Heart right ventricle (tissue), 16 donors: ENCODE results near the gene KLK15. TPM values are rescaled to one million over a fixed set of nuclear protein-coding genes. Genes with fewer than 3 reads are reported as not detected.

ENCODE experiments used
- ATAC-seq, 8 donors: fragments of 200-7000 bp; cut with Tn5 transposase; one replicate each; pipeline ENCODE4 v1.9.1; 2020; ENCODE audit warnings: mild to moderate bottlenecking in 8 of 8, moderate library complexity in 8 of 8, moderate number of reproducible peaks in 1 of 8
- DNase-seq, 2 donors: peaks; one replicate each; pipeline ENCODE4 v3.0.0-alpha.2; 2020
- H3K27ac ChIP-seq, 10 donors: fragments of 200-600 bp; sonication (generic) in 2 of 10; one replicate each; pipeline versions ENCODE4 v1.5.0 to v1.8.0; 2020 to 2022; ENCODE audit warnings: mild to moderate bottlenecking in 3 of 10
- H3K27me3 ChIP-seq, 7 donors: fragments of 200-600 bp; one replicate each; pipeline ENCODE4 v1.8.0; 2021 to 2022; ENCODE audit warnings: mild to moderate bottlenecking in 2 of 7
- H3K36me3 ChIP-seq, 9 donors: fragments of 200-600 bp; sonication (generic) in 1 of 9; one replicate each; pipeline versions ENCODE4 v1.5.0 to v1.8.0; 2020 to 2022; ENCODE audit warnings: mild to moderate bottlenecking in 2 of 9
- H3K4me1 ChIP-seq, 9 donors: fragments of 200-600 bp; sonication (generic) in 1 of 9; one replicate each; pipeline versions ENCODE4 v1.5.0 to v1.8.0; 2020 to 2022; ENCODE audit warnings: mild to moderate bottlenecking in 4 of 9
- H3K4me3 ChIP-seq, 10 donors: fragments of 200-600 bp; sonication (generic) in 2 of 10; one replicate each; pipeline versions ENCODE4 v1.5.0 to v1.8.0; 2020 to 2022; ENCODE audit warnings: mild to moderate bottlenecking in 7 of 10, moderate library complexity in 2 of 10
- H3K9me3 ChIP-seq, 11 donors: fragments of 200-600 bp in 10 of 11; sonication (generic) in 2 of 11; one replicate each; pipeline versions ENCODE4 v1.5.0 to v1.8.0; 2013 to 2022; ENCODE audit warnings: mild to moderate bottlenecking in 2 of 11, control low read depth in 1 of 11, moderate library complexity in 1 of 11
- CTCF ChIP-seq, 9 donors: fragments of 200-600 bp; sonication (generic) in 2 of 9; IDR thresholded peaks; one replicate each; pipeline versions ENCODE4 v1.5.0 to v1.8.0; 2021 to 2022; ENCODE audit warnings: antibody characterized with exemption in 9 of 9, mild to moderate bottlenecking in 5 of 9, moderate library complexity in 1 of 9
- WGBS, 2 donors: extraction: QIAGEN DNeasy Blood & Tissue Kit; methylation state at CpG; one replicate each; pipeline ENCODE4 v1.1.7; 2013; ENCODE audit warnings: inconsistent platforms in 1 of 2; 5-methylcytosine and 5-hydroxymethylcytosine counted together
- intact Hi-C, 10 donors: fragments of 100-400 bp; cut with DNase I; formaldehyde crosslinking; loops; one replicate each; pipeline versions ENCODE4 v1.11.1 to v1.14.2; 2022
- polyA plus RNA-seq, 2 donors: library from polyadenylated mRNA; stranded (reverse); fragments of 200-250 nt; gene quantifications; one replicate each; pipeline ENCODE4 v1.2.3, GENCODE V29; 2013
- total RNA-seq, 10 donors: library from RNA; stranded (reverse); fragmentation: NEBNext Ultra II Directional in 3 of 10; extraction: Animal tissue kit (Norgen Biotek cat#: 25700) in 3 of 10; gene quantifications; one replicate each; pipeline versions ENCODE4 v1.2.1 to v1.2.4, GENCODE V29; 2021 to 2023
- donor health status: Arrhythmogenic right ventricular cardiomyopathy.
- donor health status: ischemic (EF 13 %, LVEDD 7.1; RV severe dilation, severe dysfunction).
- donor health status: healthy with polysubstance abuse.
- donor health status: DM: no; HTN: yes; CAD: no.
- donor health status: DM: no; HTN: no; CAD: no.
- donor health status: ischemic (EF 25% LVEDD 6.9; RV normal size, moderate dysfunction).
- donor health status: ischemic (EF 25% LVEDD 5.7; RV mildly dilated, moderate dysfunction).
- donor health status: healthy.
- donor health status: DM: yes; HTN: yes; CAD: no.
- donor health status: Ischemic cardiomyopathy.
- donor health status: ischemic (EF 35%, LVEDD 5.7; RV mildly dilated, moderate dysfunction).
- donor health status: nonischemic (EF 11% LVEDD 7.7; RV severe dilation, severe dysfunction).
- donor health status: DM: yes; HTN: yes; CAD: no.
- donor health status: PGD.
- donor health status: ischemic (EF 29% LVEDD 5.4; RV normal size, mild dysfunction).
- donor health status: nonischemic (EF 23%, LVEDD 6.1; RV moderate dilation, normal function).

The KLK15 gene
- total and polyA plus RNA-seq, 12 donors, result not detected

GRCh38 chr19:50844296-50844935, 11.0 kb upstream of the KLK15 start:
- ATAC-seq (no peak), DNase-seq (no peak)
- no peak overlapping the region for H3K4me3 ChIP-seq
- H3K4me1 ChIP-seq, result no peaks in the 10 kb centered on the region
- H3K36me3 ChIP-seq, result no peaks in the 10 kb centered on the region
- H3K27ac ChIP-seq, result no peak overlapping the region
- 54 to 60% methylated on average over 8 of the region's 8 CpGs for WGBS, 2 donors
- peaks cover 0 to 14% (median 5%) of the 10 kb centered on the region in 7 donors for H3K27me3 ChIP-seq
- intact Hi-C loops, result no loop called here
- peaks cover 0 to 37% (median 0%) of the 10 kb centered on the region in 11 donors for H3K9me3 ChIP-seq
- TF ChIP-seq CTCF (IDR thresholded peaks at IDR 0.05), result no peak

GRCh38 chr19:50843701-50844221, 10.4 kb upstream of the KLK15 start:
- intact Hi-C loops, result no loop called here
- 75% methylated on average over 7 of the region's 7 CpGs for WGBS, 2 donors

GRCh38 chr19:50843205-50843604, 9.8 kb upstream of the KLK15 start:
- ATAC-seq (no peak), DNase-seq (no peak)
- peaks cover 0 to 37% (median 0%) of the 10 kb centered on the region in 11 donors for H3K9me3 ChIP-seq
- H3K4me1 ChIP-seq, result no peaks in the 10 kb centered on the region
- H3K4me3 ChIP-seq, result no peak overlapping the region
- no peaks in the 10 kb centered on the region for H3K36me3 ChIP-seq
- no peak overlapping the region for H3K27ac ChIP-seq
- intact Hi-C loops, result no loop called here
- TF ChIP-seq CTCF (IDR thresholded peaks at IDR 0.05), result no peak
- WGBS, 2 donors, result 95 to 98% methylated on average over 2 of the region's 2 CpGs
- H3K27me3 ChIP-seq, result peaks cover 0 to 12% (median under 1%) of the 10 kb centered on the region in 7 donors

More at GRCh38 chr19:50843701-50844221, 10.4 kb upstream of the KLK15 start:
- TF ChIP-seq CTCF (IDR thresholded peaks at IDR 0.05), result no peak
- peaks cover 0 to 37% (median 0%) of the 10 kb centered on the region in 11 donors for H3K9me3 ChIP-seq
- peaks cover 0 to 13% (median 5%) of the 10 kb centered on the region in 7 donors for H3K27me3 ChIP-seq
- no peak overlapping the region for H3K4me3 ChIP-seq
- H3K36me3 ChIP-seq, result no peaks in the 10 kb centered on the region
- H3K27ac ChIP-seq, result no peak overlapping the region
- ATAC-seq, result no peak
- no peaks in the 10 kb centered on the region for H3K4me1 ChIP-seq
- no peak for DNase-seq

- peaks cover 0 to 37% (median 0%) of the 10 kb centered on the region in 11 donors for H3K9me3 ChIP-seq
- no peak overlapping the region for H3K27ac ChIP-seq
- ATAC-seq, result no peak
- peaks cover 0 to 8% (median 5%) of the 10 kb centered on the region in 7 donors for H3K27me3 ChIP-seq
- no peaks in the 10 kb centered on the region for H3K36me3 ChIP-seq
- no peak overlapping the region for H3K4me3 ChIP-seq
- intact Hi-C loops, result no loop called here
- 87% methylated on average over 6 of the region's 6 CpGs for whole genome bisulfite sequencing, 2 donors
- DNase-seq, result no peak
- no peaks in the 10 kb centered on the region for H3K4me1 ChIP-seq
- TF ChIP-seq CTCF (IDR thresholded peaks at IDR 0.05), result no peak
Measured at GRCh38 chr19:50842130-50842529, 8.8 kb upstream of the KLK15 start.
